IPS-15b (cell line): ENCODE results near the gene COX20.
"Not testable (repeated sequence)": the region's sequence is repeated elsewhere in the genome, so short reads cannot be mapped to it uniquely, and the experiment has no call there.

Experiments
- H3K27me3 ChIP-seq: one replicate; pipeline ENCODE4 v1.6.1; 2013; ENCODE audit warnings: low read length; ENCODE audit not compliant: control insufficient read depth, insufficient read depth
- H3K36me3 ChIP-seq: one replicate; pipeline ENCODE4 v1.6.1; 2013; ENCODE audit warnings: low read length; ENCODE audit not compliant: control insufficient read depth, insufficient read depth
- H3K4me1 ChIP-seq: one replicate; pipeline ENCODE4 v1.6.1; 2013; ENCODE audit warnings: mild to moderate bottlenecking, low read length; ENCODE audit not compliant: control insufficient read depth, insufficient read depth
- H3K4me3 ChIP-seq: one replicate; pipeline ENCODE4 v1.5.1; 2013; ENCODE audit warnings: low read depth, low read length
- H3K9ac ChIP-seq: one replicate; pipeline ENCODE4 v1.6.1; 2013; ENCODE audit warnings: low read depth, mild to moderate bottlenecking, low read length
- H3K9me3 ChIP-seq: one replicate; pipeline ENCODE4 v1.6.1; 2013; ENCODE audit warnings: mild to moderate bottlenecking, low read length; ENCODE audit not compliant: control insufficient read depth, insufficient read depth

Gene COX20

GRCh38 chr1:244830639-244831038, 4.8 kb upstream of the COX20 start:
- no peak overlapping the region for H3K9ac ChIP-seq
- no peaks in the 10 kb centered on the region for H3K36me3 ChIP-seq
- H3K4me3 ChIP-seq: no peak overlapping the region
- H3K4me1 ChIP-seq: no peaks in the 10 kb centered on the region
- H3K27me3 ChIP-seq: no peaks in the 10 kb centered on the region
- no peaks in the 10 kb centered on the region for H3K9me3 ChIP-seq

- not testable (repeated sequence) for H3K9ac ChIP-seq, H3K4me1 ChIP-seq, H3K27me3 ChIP-seq, H3K36me3 ChIP-seq, H3K9me3 ChIP-seq
- peak overlapping the region; percentile 76 for H3K4me3 ChIP-seq
Observed at GRCh38 chr1:244833260-244833659, 2.2 kb upstream of the COX20 start.

- Histone ChIP-seq H3K4me3 (peak overlapping the region; percentile 76), H3K27me3 (no peaks in the 10 kb centered on the region), H3K4me1 (peaks cover 5% of the 10 kb centered on the region), H3K36me3 (no peaks in the 10 kb centered on the region), H3K9me3 (no peaks in the 10 kb centered on the region), H3K9ac (peak overlapping the region; percentile 77)
Observed at GRCh38 chr1:244833734-244834542, 1.5 kb upstream of the COX20 start.

GRCh38 chr1:244834543-244835275, 749 bp upstream of the COX20 start:
- Histone ChIP-seq H3K27me3 (no peaks in the 10 kb centered on the region), H3K9me3 (no peaks in the 10 kb centered on the region), H3K36me3 (no peaks in the 10 kb centered on the region), H3K9ac (peak overlapping the region; percentile 77), H3K4me3 (peak overlapping the region; percentile 76), H3K4me1 (peaks cover 5% of the 10 kb centered on the region)

GRCh38 chr1:244836135-244836521, 670 bp downstream of the COX20 start:
- Histone ChIP-seq H3K9me3 (no peaks in the 10 kb centered on the region), H3K4me3 (peak overlapping the region; percentile 93), H3K9ac (peak overlapping the region; percentile 93), H3K36me3 (no peaks in the 10 kb centered on the region), H3K27me3 (no peaks in the 10 kb centered on the region), H3K4me1 (peaks cover 5% of the 10 kb centered on the region)

GRCh38 chr1:244836584-244836983, 1.1 kb downstream of the COX20 start:
- no peaks in the 10 kb centered on the region for H3K36me3 ChIP-seq
- peaks cover 5% of the 10 kb centered on the region for H3K4me1 ChIP-seq
- no peaks in the 10 kb centered on the region for H3K27me3 ChIP-seq

GRCh38 chr1:244837597-244838258, 2.3 kb downstream of the COX20 start:
- Histone ChIP-seq H3K9me3 (no peaks in the 10 kb centered on the region), H3K4me3 (no peak overlapping the region), H3K36me3 (no peaks in the 10 kb centered on the region), H3K4me1 (peaks cover 5% of the 10 kb centered on the region), H3K27me3 (no peaks in the 10 kb centered on the region), H3K9ac (no peak overlapping the region)

More at GRCh38 chr1:244836584-244836983, 1.1 kb downstream of the COX20 start:
- Histone ChIP-seq H3K4me3 (peak overlapping the region; percentile 93), H3K9ac (peak overlapping the region; percentile 93), H3K9me3 (no peaks in the 10 kb centered on the region)

GRCh38 chr1:244839656-244840055, 4.2 kb downstream of the COX20 start:
- Histone ChIP-seq H3K4me3 (no peak overlapping the region), H3K4me1 (peaks cover 5% of the 10 kb centered on the region), H3K9me3 (no peaks in the 10 kb centered on the region), H3K36me3 (peaks cover 8% of the 10 kb centered on the region), H3K9ac (no peak overlapping the region), H3K27me3 (no peaks in the 10 kb centered on the region)

GRCh38 chr1:244840219-244840794, 4.8 kb downstream of the COX20 start:
- Histone ChIP-seq H3K27me3 (no peaks in the 10 kb centered on the region), H3K4me1 (peaks cover 5% of the 10 kb centered on the region), H3K36me3 (peaks cover 8% of the 10 kb centered on the region), H3K9me3 (no peaks in the 10 kb centered on the region), H3K9ac (no peak overlapping the region), H3K4me3 (no peak overlapping the region)

- no peaks in the 10 kb centered on the region for H3K27me3 ChIP-seq
- no peaks in the 10 kb centered on the region for H3K9me3 ChIP-seq
- H3K4me1 ChIP-seq: peaks cover 5% of the 10 kb centered on the region
- H3K4me3 ChIP-seq: no peak overlapping the region
- peaks cover 8% of the 10 kb centered on the region for H3K36me3 ChIP-seq
- no peak overlapping the region for H3K9ac ChIP-seq
Observed at GRCh38 chr1:244841273-244841927, 5.9 kb downstream of the COX20 start.
